H1 (cell line): ENCODE data around the gene SPATA25. TPM values are rescaled to one million over a fixed set of nuclear protein-coding genes. Genes with fewer than 3 reads are reported as not detected.

ENCODE experiments used
- CTCF ChIA-PET: fragments of 300-600 bp; sonication (Branson Sonifier 250); formaldehyde crosslinking; loops from one replicate; lab custom pipeline; 2021; ENCODE audit not compliant: partially characterized antibody; lab: Charles Lee
- POLR2A ChIA-PET: fragments of 300-600 bp; sonication (Branson Sonifier 250); formaldehyde crosslinking; loops from one replicate; lab custom pipeline; 2021; ENCODE audit warnings: inconsistent platforms; ENCODE audit not compliant: partially characterized antibody; lab: Charles Lee
- DNase-seq, 2 experiments: peaks; one replicate each; pipeline versions ENCODE4 v3.0.0 to v3.0.0-alpha.2; 2010 to 2022; ENCODE audit warnings: low spot score in 2 of 2, low read depth in 1 of 2, mixed read lengths in 1 of 2
- FAIRE-seq: peaks from 2 replicates; lab custom pipeline; 2011; peaks lifted over from hg19 to GRCh38; lab: Jason Lieb, UNC
- H2AFZ ChIP-seq: 2 replicates; pipeline ENCODE4 v1.8.1; 2012; ENCODE audit warnings: low read length, inconsistent platforms
- H2AK5ac ChIP-seq: 2 replicates; pipeline ENCODE4 v1.6.1; 2013; ENCODE audit warnings: low read depth, low read length
- H2BK120ac ChIP-seq: replicated peaks from 2 replicates; pipeline ENCODE3; 2013; ENCODE audit warnings: low read depth, low read length, inconsistent platforms
- H2BK12ac ChIP-seq: 2 replicates; pipeline ENCODE4 v1.6.1; 2013; ENCODE audit warnings: low read depth, low read length
- H2BK15ac ChIP-seq: 2 replicates; pipeline ENCODE4 v1.6.1; 2013; ENCODE audit warnings: low read length
- H2BK20ac ChIP-seq: 2 replicates; pipeline ENCODE4 v1.6.1; 2013; ENCODE audit warnings: low read length
- H2BK5ac ChIP-seq: 2 replicates; pipeline ENCODE4 v1.6.1; 2013; ENCODE audit warnings: low read depth, low read length
- H3K14ac ChIP-seq: 2 replicates; pipeline ENCODE4 v1.6.1; 2013; ENCODE audit warnings: inconsistent platforms; ENCODE audit not compliant: insufficient read length
- H3K18ac ChIP-seq: 2 replicates; pipeline ENCODE4 v1.6.1; 2013; ENCODE audit warnings: low read length; ENCODE audit errors: extremely low read depth
- H3K23ac ChIP-seq: 2 replicates; pipeline ENCODE4 v1.6.1; 2013; ENCODE audit warnings: inconsistent platforms; ENCODE audit not compliant: insufficient read length
- H3K23me2 ChIP-seq: 2 replicates; pipeline ENCODE4 v1.6.1; 2013; ENCODE audit warnings: low read depth, low read length
- H3K27ac ChIP-seq: 2 replicates; pipeline ENCODE4 v1.6.1; 2011; ENCODE audit warnings: low read depth, low read length, inconsistent platforms
- H3K27me3 ChIP-seq, 4 experiments: replicated peaks in 1 of 4; 1 replicate in 1 of 4; 2 replicates in 3 of 4; pipeline versions ENCODE4 v1.6.1 to v1.8.1; 2011 to 2013; ENCODE audit warnings: low read length in 3 of 4, mild to moderate bottlenecking in 3 of 4, inconsistent platforms in 2 of 4, mixed read lengths in 2 of 4, moderate library complexity in 1 of 4; ENCODE audit not compliant: control insufficient read depth in 3 of 4, insufficient read depth in 3 of 4; ENCODE audit errors: extremely low read depth in 1 of 4
- H3K36me3 ChIP-seq, 4 experiments: 2 replicates each; pipeline versions ENCODE4 v1.6.1 to v1.8.1; 2011 to 2013; ENCODE audit warnings: mild to moderate bottlenecking in 4 of 4, low read length in 3 of 4, moderate library complexity in 2 of 4, control low read depth in 1 of 4, inconsistent platforms in 1 of 4; ENCODE audit not compliant: insufficient read depth in 4 of 4, control insufficient read depth in 2 of 4
- H3K4ac ChIP-seq: replicated peaks from 2 replicates; pipeline ENCODE3; 2013; ENCODE audit warnings: low read length, low read depth, mixed read lengths, inconsistent platforms; ENCODE audit not compliant: insufficient read length
- H3K4me1 ChIP-seq, 4 experiments: replicated peaks in 1 of 4; 1 replicate in 1 of 4; 2 replicates in 3 of 4; pipeline versions ENCODE4 v1.6.1 to v1.8.1; 2011 to 2013; ENCODE audit warnings: low read length in 3 of 4, inconsistent platforms in 2 of 4, mixed read lengths in 1 of 4; ENCODE audit not compliant: insufficient read depth in 4 of 4, control insufficient read depth in 3 of 4
- H3K4me2 ChIP-seq, 2 experiments: 2 replicates each; pipeline versions ENCODE4 v1.6.1 to v1.8.1; 2011 to 2013; ENCODE audit warnings: low read depth in 2 of 2, low read length in 2 of 2, control low read depth in 1 of 2, inconsistent platforms in 1 of 2, mild to moderate bottlenecking in 1 of 2; ENCODE audit not compliant: insufficient read depth in 1 of 2
- H3K4me3 ChIP-seq, 4 experiments: fragments of 200-600, 300-600 bp in 1 of 4; sonication (generic), shearing (Covaris generic), sonication (Bioruptor Twin) in 1 of 4; 2 replicates each; pipeline versions ENCODE4 v1.5.1 to v1.8.1; 2011 to 2016; ENCODE audit warnings: low read length in 4 of 4, low read depth in 3 of 4, control low read depth in 2 of 4, inconsistent platforms in 2 of 4, mild to moderate bottlenecking in 2 of 4, mixed read lengths in 1 of 4, moderate library complexity in 1 of 4; ENCODE audit not compliant: insufficient read depth in 2 of 4; ENCODE audit errors: extremely low read depth in 1 of 4
- H3K56ac ChIP-seq: replicated peaks from 2 replicates; pipeline ENCODE3; 2013; ENCODE audit warnings: low read depth, mild to moderate bottlenecking, mixed read lengths, low read length, inconsistent platforms; ENCODE audit not compliant: insufficient read length
- H3K79me1 ChIP-seq: 2 replicates; pipeline ENCODE4 v1.6.1; 2013; ENCODE audit warnings: low read depth, low read length, control low read depth
- H3K79me2 ChIP-seq, 2 experiments: 2 replicates each; pipeline versions ENCODE4 v1.6.1 to v1.8.1; 2012 to 2013; ENCODE audit warnings: low read length in 2 of 2, mild to moderate bottlenecking in 2 of 2, inconsistent platforms in 1 of 2; ENCODE audit not compliant: insufficient read depth in 2 of 2, control insufficient read depth in 1 of 2
- H3K9ac ChIP-seq, 4 experiments: replicated peaks in 1 of 4; 1 replicate in 1 of 4; 2 replicates in 3 of 4; pipeline versions ENCODE4 v1.6.1 to v1.8.1; 2011 to 2013; ENCODE audit warnings: low read depth in 3 of 4, low read length in 3 of 4, control low read depth in 2 of 4, mild to moderate bottlenecking in 2 of 4, moderate library complexity in 2 of 4, inconsistent platforms in 1 of 4; ENCODE audit errors: extremely low read depth in 1 of 4
- H3K9me3 ChIP-seq, 2 experiments: 2 replicates each; pipeline versions ENCODE4 v1.6.1 to v1.8.1; 2012 to 2013; ENCODE audit warnings: mild to moderate bottlenecking in 2 of 2, moderate library complexity in 2 of 2, control low read depth in 1 of 2, inconsistent platforms in 1 of 2, low read depth in 1 of 2, low read length in 1 of 2, mixed read lengths in 1 of 2; ENCODE audit not compliant: insufficient read depth in 2 of 2
- H4K20me1 ChIP-seq, 2 experiments: replicated peaks in 1 of 2; 2 replicates each; pipeline versions ENCODE3 to v1.8.1; 2011 to 2013; ENCODE audit warnings: inconsistent platforms in 2 of 2, low read length in 2 of 2, mild to moderate bottlenecking in 1 of 2; ENCODE audit not compliant: insufficient read depth in 2 of 2, control insufficient read depth in 1 of 2
- H4K5ac ChIP-seq: 2 replicates; pipeline ENCODE4 v1.6.1; 2013; ENCODE audit warnings: low read length, low read depth, mixed read lengths, inconsistent platforms; ENCODE audit not compliant: insufficient read length
- H4K8ac ChIP-seq: 2 replicates; pipeline ENCODE4 v1.8.0; 2013; ENCODE audit warnings: mild to moderate bottlenecking, moderate library complexity, low read length, inconsistent platforms; ENCODE audit not compliant: insufficient read depth; ENCODE audit errors: extremely low read depth
- H4K91ac ChIP-seq: replicated peaks from 2 replicates; pipeline ENCODE3; 2013; ENCODE audit warnings: low read length, mixed read lengths, inconsistent platforms; ENCODE audit not compliant: insufficient read length
- ATF2 ChIP-seq: IDR thresholded peaks from 2 replicates; pipeline ENCODE4 v1.6.1; 2012; ENCODE audit warnings: low read length, inconsistent platforms
- ATF3 ChIP-seq: IDR thresholded peaks from 2 replicates; pipeline ENCODE4 v1.6.1; 2011; ENCODE audit warnings: low read depth, mild to moderate bottlenecking, low read length; ENCODE audit not compliant: insufficient read depth
- CHD1 ChIP-seq: IDR thresholded peaks from 2 replicates; pipeline ENCODE4 v1.6.1; 2012; ENCODE audit warnings: low read depth, low read length, improper control_type of control experiment
- HDAC6 ChIP-seq: IDR thresholded peaks from one replicate; pipeline ENCODE4 v1.7.1; 2012; ENCODE audit warnings: low read depth, mild to moderate bottlenecking, inconsistent platforms, low read length, moderate library complexity
- KDM4A ChIP-seq: IDR thresholded peaks from one replicate; pipeline ENCODE4 v1.7.1; 2012; ENCODE audit warnings: low read depth, mild to moderate bottlenecking, moderate library complexity, low read length, inconsistent platforms; ENCODE audit not compliant: severe bottlenecking
- MAX ChIP-seq: IDR thresholded peaks from 2 replicates; pipeline ENCODE4 v1.6.1; 2012; ENCODE audit warnings: inconsistent platforms
- PHF8 ChIP-seq: fragments of 200-600 bp; sonication (generic); conservative IDR thresholded peaks from 2 replicates; pipeline ENCODE4 v1.7.1; 2012; ENCODE audit warnings: low read depth, mild to moderate bottlenecking, inconsistent platforms, low read length, moderate library complexity
- SP4 ChIP-seq: IDR thresholded peaks from 2 replicates; pipeline ENCODE4 v1.6.1; 2012; ENCODE audit warnings: low read length, inconsistent platforms
- SUZ12 ChIP-seq: fragments of 200-600 bp; sonication (generic); IDR thresholded peaks from 2 replicates; pipeline ENCODE4 v1.6.1; 2012; ENCODE audit warnings: mild to moderate bottlenecking, inconsistent platforms, low read length, moderate library complexity, mixed read lengths
- TCF12 ChIP-seq: IDR thresholded peaks from 2 replicates; pipeline ENCODE4 v1.6.1; 2011; ENCODE audit warnings: low read depth, mild to moderate bottlenecking, low read length
- TEAD4 ChIP-seq: IDR thresholded peaks from 2 replicates; pipeline ENCODE4 v1.6.1; 2012; ENCODE audit warnings: low read depth, low read length, inconsistent platforms, mixed read lengths
- WGBS, 2 experiments: shearing (Covaris generic) in 1 of 2; methylation state at CpG; one replicate each; pipeline versions ENCODE4 v1.1.6 to v1.1.7; 2013 to 2015; ENCODE audit warnings: low lambda C conversion rate in 2 of 2, mixed read lengths in 2 of 2, inconsistent platforms in 1 of 2, low coverage in 1 of 2, missing lambda C conversion rate in 1 of 2; ENCODE audit not compliant: insufficient replicate concordance in 2 of 2, insufficient coverage in 1 of 2, insufficient read length in 1 of 2; ENCODE audit errors: extremely low coverage in 1 of 2, missing lambda C conversion rate in 1 of 2; 5-methylcytosine and 5-hydroxymethylcytosine counted together
- polyA plus RNA-seq, 7 experiments: library from polyadenylated mRNA; depleted of rRNA in 3 of 7; stranded (reverse) in 5 of 7; unstranded in 2 of 7; fragments of >200 nt in 5 of 7; fragments of 200-250 nt in 2 of 7; gene quantifications; 1 replicate in 5 of 7; 2 replicates in 1 of 7; 4 replicates in 1 of 7; pipeline versions ENCODE4 v1.2.1 to v1.2.3, GENCODE V29; 2011 to 2013; ENCODE audit warnings: missing spikeins in 2 of 7, mixed read lengths in 2 of 7
- total RNA-seq: library from RNA; stranded (reverse); fragmentation: NEBNext Ultra II Directional; extraction: Animal tissue kit (Norgen Biotek cat#: 25700); gene quantifications from 2 replicates; pipeline ENCODE4 v1.2.1, GENCODE V29; 2021

The SPATA25 gene
- total and polyA plus RNA-seq, 2 of the 8 experiments (the other 6 are each of a cell fraction or from before 2014, with no cell fraction given), result 2.0 to 3.0 TPM

- peaks cover 4 to 16% (median 12%) of the 10 kb centered on the region in 4 experiments for H3K4me1 ChIP-seq
- no peak overlapping the region for H2AFZ ChIP-seq
- peak overlapping the region; percentile 57; the same call in 1 of the 2 replicates for H2BK20ac ChIP-seq
- no peak for DNase-seq
- H3K23ac ChIP-seq, result no peak overlapping the region
- H4K8ac ChIP-seq, result no peak overlapping the region
- H3K14ac ChIP-seq, result no peak overlapping the region
- peaks cover 0 to 32% (median 0%) of the 10 kb centered on the region in 4 experiments; a peak in 4 of 8 replicates for H3K36me3 ChIP-seq
- H2BK12ac ChIP-seq, result peak overlapping the region; percentile 62
- no peak overlapping the region for H3K27ac ChIP-seq
- H3K4ac ChIP-seq, result no peak overlapping the region
- no peak overlapping the region for H3K4me2 ChIP-seq
- peak overlapping the region; percentile 74; the same call in 1 of the 2 replicates for H2BK5ac ChIP-seq
- no peaks in the 10 kb centered on the region for H3K79me1 ChIP-seq
- no peak overlapping the region for H4K5ac ChIP-seq
- no peak for FAIRE-seq
- H3K9me3 ChIP-seq, result no peaks in the 10 kb centered on the region
- H2AK5ac ChIP-seq, result peak overlapping the region; percentile 80; the same call in 1 of the 2 replicates
- 91% methylated on average over 1 of the region's 1 CpG; no CpG with 5 or more reads in 1 of the 2 experiments for WGBS, 2 experiments
- no peak overlapping the region for H3K4me3 ChIP-seq
- H3K56ac ChIP-seq, result no peak overlapping the region
- H3K9ac ChIP-seq, result no peak overlapping the region
- H4K91ac ChIP-seq, result peak overlapping the region; percentile 26
- peak overlapping the region; percentile 40; the same call in 1 of the 2 replicates for H2BK15ac ChIP-seq
- ChIA-PET POLR2A (interaction anchor here (0.6 to 9.9 kb wide), 3 partner anchors 12 to 513 kb away, joined by 3 to 178 read pairs (median 3); partner anchors contain the start of gene SNX21), CTCF (interaction anchor here (1.9 to 2.0 kb wide), 2 partner anchors 11 to 26 kb away, joined by 5 to 7 read pairs; no protein-coding TSS in a partner anchor)
- H3K23me2 ChIP-seq, result no peaks in the 10 kb centered on the region
- peak overlapping the region; percentile 19 for H2BK120ac ChIP-seq
- H3K27me3 ChIP-seq, result no peaks in the 10 kb centered on the region
- H3K79me2 ChIP-seq, result peaks cover 0 to 13% of the 10 kb centered on the region in 2 experiments; a peak in 2 of 4 replicates
- no peak overlapping the region for H3K18ac ChIP-seq
- H4K20me1 ChIP-seq, result no peaks in the 10 kb centered on the region
- no peak for TF ChIP-seq TCF12
- TF ChIP-seq HDAC6, result no peak
- TF ChIP-seq MAX, result no peak
- TF ChIP-seq TEAD4, result no peak
- no peak for TF ChIP-seq PHF8
- TF ChIP-seq ATF2, result no peak
- no peak for TF ChIP-seq CHD1
- no peak for TF ChIP-seq SP4
- TF ChIP-seq KDM4A, result no peak
- TF ChIP-seq ATF3, result no peak
- TF ChIP-seq SUZ12, result no peak
These were observed 36.5 kb downstream of the SPATA25 start for GRCh38 chr20:45850926-45851325.
